Gastrocnemius medialis (tissue), 4 donors: ENCODE data around the gene ACO1. TPM values are rescaled to one million over a fixed set of nuclear protein-coding genes. Genes with fewer than 3 reads are reported as not detected.

Experiments used
- ATAC-seq, 2 donors: fragments of 150-250 bp; one replicate each; pipeline ENCODE4 v1.9.1; 2016
- DNase-seq, 2 donors: peaks; one replicate each; pipeline ENCODE4 v3.0.0-alpha.2; 2019
- H3K27ac ChIP-seq, 4 donors: fragments of 200-600 bp; sonication (generic); 1 replicate in 1 of 4; 2 replicates in 3 of 4; pipeline ENCODE4 v1.5.1; 2016 to 2018; ENCODE audit warnings: mild to moderate bottlenecking in 2 of 4, moderate library complexity in 1 of 4
- H3K27me3 ChIP-seq, 3 donors: fragments of 200-600 bp; sonication (generic) in 2 of 3; 1 replicate in 1 of 3; 2 replicates in 2 of 3; pipeline versions ENCODE4 v1.5.1 to v1.6.0; 2016 to 2019; ENCODE audit warnings: mild to moderate bottlenecking in 1 of 3, moderate library complexity in 1 of 3
- H3K36me3 ChIP-seq, 2 donors: fragments of 200-600 bp; sonication (generic) in 1 of 2; one replicate each; pipeline ENCODE4 v1.5.1; 2017 to 2018
- H3K4me1 ChIP-seq, 2 donors: fragments of 200-600 bp; sonication (generic) in 1 of 2; one replicate each; pipeline ENCODE4 v1.5.1; 2016 to 2017; ENCODE audit warnings: mild to moderate bottlenecking in 2 of 2
- H3K4me3 ChIP-seq, 4 donors: fragments of 200-600 bp; sonication (generic) in 3 of 4; 1 replicate in 1 of 4; 2 replicates in 3 of 4; pipeline ENCODE4 v1.5.1; 2016 to 2019; ENCODE audit warnings: mild to moderate bottlenecking in 2 of 4
- H3K9me3 ChIP-seq, 3 donors: fragments of 200-600 bp; sonication (generic) in 2 of 3; 1 replicate in 1 of 3; 2 replicates in 2 of 3; pipeline ENCODE4 v1.5.1; 2016 to 2019
- CTCF ChIP-seq, 5 experiments: fragments of 450-650 bp in 3 of 5; fragments of 200-600 bp in 2 of 5; sonication (generic) in 2 of 5; IDR thresholded peaks in 4 of 5; conservative IDR thresholded peaks in 1 of 5; 1 replicate in 4 of 5; 2 replicates in 1 of 5; pipeline ENCODE4 v1.5.1; 2016 to 2019; ENCODE audit warnings: antibody characterized with exemption in 5 of 5, mild to moderate bottlenecking in 3 of 5, moderate library complexity in 3 of 5
- POLR2A ChIP-seq, 2 donors: fragments of 450-650 bp; IDR thresholded peaks; one replicate each; pipeline ENCODE4 v1.6.1; 2017; ENCODE audit warnings: antibody characterized with exemption in 2 of 2, mild to moderate bottlenecking in 2 of 2, moderate library complexity in 2 of 2
- in situ Hi-C, 4 donors: fragments of 200-750 bp; cut with MboI; loops; one replicate each; pipeline versions ENCODE4 v1.15.0 to v1.8.0; 2017; ENCODE audit warnings: low sequenced_read_pairs in 4 of 4
- intact Hi-C: fragments of 100-400 bp; cut with DNase I; formaldehyde crosslinking; loops from one replicate; pipeline ENCODE4 v1.15.1; 2023; ENCODE audit warnings: low total_unique reads
- total RNA-seq, 4 donors: library from RNA; depleted of rRNA; stranded (reverse); fragments of >200 nt; gene quantifications; one replicate each; pipeline versions ENCODE4 v1.1.0 to v1.2.3, GENCODE V29; 2016

Gene ACO1
- total RNA-seq, 4 donors from 2014 or later, result 28.3 to 35.0 (median 30.3) TPM

- intact Hi-C loops, result no loop called here
- H3K9me3 ChIP-seq, result no peaks in the 10 kb centered on the region
- in situ Hi-C loops, result loop anchor here in 2 of 4 donors (5.0 kb wide), 1 partner anchor 48 kb away; the partner anchor contains the start of gene ACO1 (in 2 of the 2)
- DNase-seq (no peak), ATAC-seq (no peak)
- H3K27me3 ChIP-seq, result no peaks in the 10 kb centered on the region
- no peak for TF ChIP-seq CTCF (IDR thresholded peaks at IDR 0.05 in 4 of 5, conservative IDR thresholded peaks at IDR 0.05 in 1 of 5)
- H3K4me3 ChIP-seq, result no peak overlapping the region
- H3K4me1 ChIP-seq, result no peaks in the 10 kb centered on the region
- no peak overlapping the region for H3K27ac ChIP-seq
- peaks cover 0 to 67% of the 10 kb centered on the region in 2 donors for H3K36me3 ChIP-seq
These were observed 46.3 kb downstream of the ACO1 start for GRCh38 chr9:32430720-32431119.

- in situ Hi-C loops, result loop anchor here in 2 of 4 donors (5.0 kb wide), 1 partner anchor 49 kb away; the partner anchor contains the start of gene ACO1 (in 2 of the 2)
- no peaks in the 10 kb centered on the region for H3K27me3 ChIP-seq
- peaks cover 0 to 67% of the 10 kb centered on the region in 2 donors for H3K36me3 ChIP-seq
- intact Hi-C loops, result no loop called here
- TF ChIP-seq POLR2A (IDR thresholded peaks at IDR 0.05) (no peak), CTCF (IDR thresholded peaks at IDR 0.05 in 4 of 5, conservative IDR thresholded peaks at IDR 0.05 in 1 of 5) (no peak)
- no peak overlapping the region for H3K27ac ChIP-seq
- no peak for DNase-seq
- H3K4me1 ChIP-seq, result no peaks in the 10 kb centered on the region
- H3K9me3 ChIP-seq, result no peaks in the 10 kb centered on the region
- no peak overlapping the region for H3K4me3 ChIP-seq
- ATAC-seq, result no peak
These were observed 46.8 kb downstream of the ACO1 start for GRCh38 chr9:32431196-32431595.

- Histone ChIP-seq H3K9me3 (no peaks in the 10 kb centered on the region), H3K27ac (no peak overlapping the region), H3K27me3 (no peaks in the 10 kb centered on the region), H3K4me1 (no peaks in the 10 kb centered on the region), H3K4me3 (no peak overlapping the region), H3K36me3 (peaks cover 0 to 65% of the 10 kb centered on the region in 2 donors)
- in situ Hi-C loops (loop anchor here in 2 of 4 donors (5.0 kb wide), 1 partner anchor 50 kb away; the partner anchor contains the start of gene ACO1 (in 2 of the 2)), intact Hi-C loops (loop anchor here (1.0 kb wide), 1 partner anchor 53 kb away; no protein-coding TSS in a partner anchor)
- DNase-seq (peak in 1 of 2 donors; percentile 23), ATAC-seq (peak in 1 of 2 donors; percentile 26)
- peak; percentile 25 to 63 (median 40) for TF ChIP-seq CTCF (IDR thresholded peaks at IDR 0.05 in 4 of 5, conservative IDR thresholded peaks at IDR 0.05 in 1 of 5)
- no peak for TF ChIP-seq POLR2A (IDR thresholded peaks at IDR 0.05)
These were observed 47.6 kb downstream of the ACO1 start for GRCh38 chr9:32431940-32432555.

GRCh38 chr9:32434892-32435291 lies 50.4 kb downstream of the ACO1 start:
- H3K9me3 ChIP-seq, result no peaks in the 10 kb centered on the region
- H3K4me1 ChIP-seq, result no peaks in the 10 kb centered on the region
- TF ChIP-seq CTCF (IDR thresholded peaks at IDR 0.05 in 4 of 5, conservative IDR thresholded peaks at IDR 0.05 in 1 of 5), result no peak
- no peak for TF ChIP-seq POLR2A (IDR thresholded peaks at IDR 0.05)
- no peak overlapping the region for H3K27ac ChIP-seq
- intact Hi-C loops (loop anchor here (5.0 kb wide), 1 partner anchor 47 kb away; no protein-coding TSS in a partner anchor), in situ Hi-C loops (loop anchor here in 2 of 4 donors (5.0 kb wide), 1 partner anchor 53 kb away; the partner anchor contains the start of gene ACO1 (in 2 of the 2))
- no peaks in the 10 kb centered on the region for H3K27me3 ChIP-seq
- H3K4me3 ChIP-seq, result no peak overlapping the region
- ATAC-seq (no peak), DNase-seq (no peak)
- H3K36me3 ChIP-seq, result peaks cover 0 to 55% of the 10 kb centered on the region in 2 donors
